Renal cortical epithelial cell (primary cell): ENCODE measurements around the gene WSB2. TPM values are rescaled to one million over a fixed set of nuclear protein-coding genes. Genes with fewer than 3 reads are reported as not detected.
A peak's percentile ranks its signal among the peaks of the same experiment; 100 is the strongest.

Experiments
- DNase-seq: peaks from one replicate; pipeline ENCODE4 v3.0.0-alpha.2; 2011; ENCODE audit warnings: low read depth
- total RNA-seq: library from RNA; depleted of rRNA; stranded (reverse); fragments of >200 nt; gene quantifications from 2 replicates; pipeline ENCODE4 v1.2.3, GENCODE V29; 2014

WSB2 gene
- total RNA-seq, 1 donor from 2014 or later: 82.6 TPM

DNA sequence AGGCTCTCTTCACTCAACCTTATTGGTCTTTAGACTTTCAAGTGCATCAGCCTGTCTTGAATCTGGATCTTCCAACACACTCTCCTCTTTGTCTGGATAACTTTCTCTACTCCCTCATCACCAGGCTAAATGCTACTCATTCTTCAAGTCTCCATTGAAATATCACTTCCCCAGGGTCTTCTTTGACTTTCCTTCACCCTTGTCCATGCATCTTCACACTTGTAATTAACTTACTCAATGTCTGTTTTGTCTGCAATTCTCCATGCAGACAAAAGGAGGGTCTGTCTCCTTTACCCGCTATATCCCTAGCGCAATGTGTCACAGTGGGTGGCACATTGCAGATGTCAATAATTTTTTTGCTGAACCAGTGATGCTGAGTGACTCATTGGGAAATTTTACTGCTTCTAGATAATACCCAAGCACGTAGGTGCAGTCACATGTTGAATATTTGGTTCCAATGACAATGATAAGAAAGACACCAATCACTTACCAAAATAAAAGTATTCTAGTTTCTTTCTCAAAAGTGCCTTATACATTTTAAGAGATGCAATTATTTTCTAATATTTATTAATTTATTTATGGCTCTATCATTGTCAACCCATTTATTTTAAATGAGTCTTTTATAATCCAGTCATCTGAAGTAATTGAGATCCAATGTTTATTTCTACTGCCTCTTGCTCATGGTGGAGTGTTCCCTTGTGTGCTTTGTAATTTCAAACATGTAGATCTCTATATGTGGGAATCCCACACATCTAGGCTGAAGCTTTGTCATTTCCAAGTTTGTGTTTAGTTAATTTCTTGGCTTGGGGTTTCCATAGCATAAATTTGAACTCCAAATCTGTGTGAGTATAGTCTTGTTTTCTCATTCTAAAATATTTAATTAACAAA lies 66.2 kb downstream of the WSB2 start:
- DNase-seq: no peak

DNA sequence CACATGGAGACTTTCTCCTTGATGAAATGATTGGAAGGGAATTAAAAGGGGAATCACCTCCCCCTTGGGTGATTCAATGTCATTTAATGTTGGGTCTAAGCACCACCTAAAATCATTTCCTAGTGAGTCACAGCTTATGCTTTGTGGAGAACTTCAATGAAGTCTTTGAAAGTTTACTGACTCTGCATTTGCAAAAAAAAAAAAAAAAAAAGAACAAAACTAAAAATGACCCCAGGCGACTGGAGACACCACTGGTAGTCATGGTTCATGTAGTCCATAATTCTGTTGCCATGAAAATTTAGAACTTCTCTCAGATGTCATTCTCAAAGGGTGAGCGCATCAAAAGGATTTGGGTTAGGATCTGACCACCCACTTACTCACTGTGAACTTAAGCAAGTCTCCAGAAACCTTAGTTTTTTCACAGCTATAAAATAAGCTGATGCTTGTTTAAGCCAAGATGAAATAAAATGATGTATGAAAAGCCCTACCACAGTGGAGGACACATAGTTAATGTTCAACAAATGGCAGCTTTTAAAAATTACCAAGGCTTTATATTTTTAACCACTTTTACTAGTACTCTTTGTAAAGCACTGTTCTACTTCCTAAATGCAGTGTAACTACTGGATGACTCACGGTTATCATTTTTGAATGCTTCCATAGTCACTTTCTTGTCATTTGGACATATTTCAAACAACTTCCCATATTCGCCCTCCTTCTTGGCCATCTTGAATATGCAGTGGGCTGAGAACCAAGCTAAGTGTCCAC lies 74.1 kb downstream of the WSB2 start:
- DNase-seq: peak; percentile 98

DNA sequence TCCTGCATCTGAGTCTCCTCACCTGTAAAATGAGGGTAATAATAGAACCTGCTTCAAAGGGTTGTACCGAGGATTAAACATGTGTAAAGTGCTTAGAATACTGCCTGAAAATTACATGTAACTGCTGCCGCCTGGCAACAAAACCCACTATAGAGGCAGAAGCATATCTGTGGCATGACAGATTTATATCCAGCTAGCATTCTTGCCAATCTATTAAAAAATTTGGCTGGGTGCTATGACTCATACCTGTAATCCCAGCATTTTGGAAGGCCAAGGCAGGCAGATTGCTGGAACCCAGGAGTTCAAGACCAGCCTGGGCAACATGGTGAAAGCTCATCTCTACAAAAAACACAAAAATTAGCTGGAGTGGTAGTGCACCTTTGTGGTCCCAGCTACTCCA lies 75.8 kb downstream of the WSB2 start:
- DNase-seq: no peak

Other genes starting within 250 kb of the WSB2 start
- gene KSR2, start 92.2 kb downstream of the WSB2 start, total RNA-seq: under 0.01 and 0.65 TPM in 2 replicates
- 12.4 and 25.0 TPM in 2 replicates for gene RFC5, start 44.5 kb downstream of the WSB2 start, total RNA-seq
- 26.7 and 60.1 TPM in 2 replicates for gene VSIG10, start 42.8 kb upstream of the WSB2 start, total RNA-seq
- 161 and 252 TPM in 2 replicates for gene PEBP1, start 74.9 kb upstream of the WSB2 start, total RNA-seq